GM12891 (cell line): ENCODE results near the gene UNC5A.

Experiments
- POLR2A ChIP-seq: IDR thresholded peaks from 2 replicates; pipeline ENCODE4 v1.6.1; 2011; ENCODE audit warnings: low read depth, low read length, control low read depth
- POLR2AphosphoS5 ChIP-seq: IDR thresholded peaks from 2 replicates; pipeline ENCODE4 v1.6.1; 2011; ENCODE audit warnings: low read depth, low read length, control low read depth
- TAF1 ChIP-seq: IDR thresholded peaks from 2 replicates; pipeline ENCODE4 v1.6.1; 2011; ENCODE audit warnings: low read depth, low read length, control low read depth

GRCh38 chr5:176916337-176916736, 106.0 kb downstream of the UNC5A start:
- TF ChIP-seq POLR2A (no peak), POLR2AphosphoS5 (no peak), TAF1 (no peak)
